T-helper 17 cell (primary cell): ENCODE measurements around the gene CD27. TPM values are rescaled to one million over a fixed set of nuclear protein-coding genes. Genes with fewer than 3 reads are reported as not detected.
"Not testable (repeated sequence)": the region's sequence is repeated elsewhere in the genome, so short reads cannot be mapped to it uniquely, and the experiment has no call there.

Experiments used
- ATAC-seq: fragments of 150-1000 bp; cut with Tn5 transposase; 2 replicates; pipeline ENCODE4 v1.10.0; 2021; ENCODE audit warnings: mild to moderate bottlenecking, moderate library complexity
- DNase-seq, 3 donors: peaks; one replicate each; pipeline versions ENCODE4 v3.0.0 to v3.0.0-alpha.2; 2020 to 2021
- H3K9me3 ChIP-seq: one replicate; pipeline ENCODE4 v1.7.0; 2013; ENCODE audit warnings: low read length, mild to moderate bottlenecking; ENCODE audit not compliant: control insufficient read depth, poor library complexity, severe bottlenecking
- H3K27ac Mint-ChIP-seq: one replicate; pipeline ENCODE4 v1.8.0; 2022; ENCODE audit warnings: mild to moderate bottlenecking, moderate library complexity, mixed read lengths
- H3K27me3 Mint-ChIP-seq: one replicate; pipeline ENCODE4 v1.8.0; 2022; ENCODE audit warnings: mixed read lengths
- H3K36me3 Mint-ChIP-seq: one replicate; pipeline ENCODE4 v1.8.0; 2022; ENCODE audit warnings: low read depth, mixed read lengths
- H3K4me1 Mint-ChIP-seq: one replicate; pipeline ENCODE4 v1.8.0; 2022; ENCODE audit warnings: mild to moderate bottlenecking, mixed read lengths
- H3K4me3 Mint-ChIP-seq: one replicate; pipeline ENCODE4 v1.8.0; 2022; ENCODE audit warnings: mild to moderate bottlenecking, moderate library complexity, mixed read lengths
- total RNA-seq, 4 donors: library from RNA in 2 of 4; stranded (reverse) in 2 of 4; gene quantifications; one replicate each; pipeline ENCODE4 v1.2.3 and lab custom pipeline; 2022 to 2026

Gene CD27
- total RNA-seq, 2 donors from 2014 or later: 66.7 to 76.1 TPM

GRCh38 chr12:6469609-6470374, 25.0 kb downstream of the CD27 start:
- H3K4me3 Mint-ChIP-seq: peak overlapping the region; percentile 91
- no peaks in the 10 kb centered on the region for H3K9me3 ChIP-seq
- H3K36me3 Mint-ChIP-seq: peaks cover 2% of the 10 kb centered on the region
- H3K27ac Mint-ChIP-seq: peak overlapping the region; percentile 80
- no peak for ATAC-seq
- H3K4me1 Mint-ChIP-seq: peaks cover 46% of the 10 kb centered on the region
- H3K27me3 Mint-ChIP-seq: no peaks in the 10 kb centered on the region
- no peak for DNase-seq

GRCh38 chr12:6470375-6471163, 25.8 kb downstream of the CD27 start, which contains the start of gene VAMP1:
Gene VAMP1, minus strand, starts transcription at chr12:6470677. Its CDS starts 146 bp downstream, at chr12:6470531.
- peak within 1 kb of the TSS; percentile 91 for H3K4me3 Mint-ChIP-seq
- DNase-seq (peak; percentile 90 to 95 (median 93)), ATAC-seq (peak; percentile 92)
- peaks cover 42% of the 10 kb centered on the region for H3K4me1 Mint-ChIP-seq
- peaks cover 2% of the 10 kb centered on the region for H3K36me3 Mint-ChIP-seq
- no peaks in the 10 kb centered on the region for H3K27me3 Mint-ChIP-seq
- no peaks in the 10 kb centered on the region for H3K9me3 ChIP-seq
- H3K27ac Mint-ChIP-seq: peak within 1 kb of the TSS; percentile 80

- Mint-ChIP-seq H3K4me1 (peaks cover 31% of the 10 kb centered on the region), H3K27me3 (no peaks in the 10 kb centered on the region), H3K27ac (peak overlapping the region; percentile 80), H3K36me3 (peaks cover 1% of the 10 kb centered on the region), H3K4me3 (peak overlapping the region; percentile 3)
- no peaks in the 10 kb centered on the region for H3K9me3 ChIP-seq
- no peak for DNase-seq
- ATAC-seq: no peak
Observed at GRCh38 chr12:6471989-6472360, 27.2 kb downstream of the CD27 start.

DNA sequence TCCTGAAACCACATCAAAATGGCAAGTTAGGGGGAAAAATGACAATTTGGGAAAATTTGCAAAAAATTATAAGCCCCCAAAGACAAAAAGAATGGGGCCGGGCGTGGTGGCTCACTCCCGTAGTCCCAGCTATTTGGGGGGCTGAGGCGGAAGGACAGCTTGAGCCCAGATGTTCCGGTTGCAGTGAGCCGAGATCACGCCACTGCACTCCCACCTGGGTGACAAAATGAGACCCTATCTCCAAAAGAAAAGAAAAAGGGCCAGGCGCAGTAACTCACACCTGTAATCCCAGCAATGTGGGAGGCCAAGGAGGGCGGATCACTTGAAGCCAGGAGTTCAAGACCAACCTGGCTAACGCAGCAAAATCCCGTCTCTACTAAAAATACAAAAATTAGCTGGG, 27.7 kb downstream of the CD27 start:
- no peaks in the 10 kb centered on the region for H3K36me3 Mint-ChIP-seq
- DNase-seq (no peak), ATAC-seq (no peak)
- H3K9me3 ChIP-seq: no peaks in the 10 kb centered on the region
- peaks cover 27% of the 10 kb centered on the region for H3K4me1 Mint-ChIP-seq
- H3K27me3 Mint-ChIP-seq: no peaks in the 10 kb centered on the region
- no peak overlapping the region for H3K27ac Mint-ChIP-seq
- no peak overlapping the region for H3K4me3 Mint-ChIP-seq

GRCh38 chr12:6475233-6475975, 30.6 kb downstream of the CD27 start:
- DNase-seq, ATAC-seq, H3K4me1 Mint-ChIP-seq, H3K4me3 Mint-ChIP-seq, H3K27ac Mint-ChIP-seq, H3K9me3 ChIP-seq, H3K36me3 Mint-ChIP-seq, H3K27me3 Mint-ChIP-seq: not testable (repeated sequence)

GRCh38 chr12:6476489-6476888, 31.7 kb downstream of the CD27 start:
- H3K27ac Mint-ChIP-seq: no peak overlapping the region

GRCh38 chr12:6477601-6478377, 33.0 kb downstream of the CD27 start:
- H3K4me3 Mint-ChIP-seq, H3K27me3 Mint-ChIP-seq, H3K4me1 Mint-ChIP-seq, H3K9me3 ChIP-seq, H3K27ac Mint-ChIP-seq, DNase-seq, H3K36me3 Mint-ChIP-seq, ATAC-seq: not testable (repeated sequence)

More at GRCh38 chr12:6476489-6476888, 31.7 kb downstream of the CD27 start:
- H3K27me3 Mint-ChIP-seq: no peaks in the 10 kb centered on the region
- H3K9me3 ChIP-seq: no peaks in the 10 kb centered on the region
- ATAC-seq (no peak), DNase-seq (no peak)
- no peaks in the 10 kb centered on the region for H3K36me3 Mint-ChIP-seq
- H3K4me1 Mint-ChIP-seq: peaks cover 4% of the 10 kb centered on the region
- no peak overlapping the region for H3K4me3 Mint-ChIP-seq

DNA sequence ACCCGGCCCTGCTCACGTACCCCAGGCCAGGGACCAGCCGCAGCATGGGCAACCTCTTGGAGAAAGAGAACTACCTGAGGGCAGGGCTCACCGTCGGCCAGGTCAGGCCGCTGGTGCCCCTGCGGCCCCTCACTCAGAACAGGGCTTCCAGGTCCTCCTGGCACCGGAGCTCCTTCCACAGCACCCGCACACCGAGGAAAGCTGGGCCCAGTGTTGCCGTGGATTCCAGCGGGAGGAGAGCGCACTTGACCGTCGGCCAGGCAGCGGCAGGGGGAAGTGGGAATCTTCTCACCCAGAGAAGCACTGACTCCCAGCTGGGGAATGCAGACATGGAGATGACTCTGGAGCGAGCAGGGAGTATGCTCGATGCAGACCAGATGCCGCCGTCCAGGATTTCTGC, 33.7 kb downstream of the CD27 start:
- Mint-ChIP-seq H3K27me3 (no peaks in the 10 kb centered on the region), H3K27ac (no peak overlapping the region), H3K36me3 (no peaks in the 10 kb centered on the region), H3K4me1 (peaks cover 2% of the 10 kb centered on the region), H3K4me3 (no peak overlapping the region)
- DNase-seq: no peak
- ATAC-seq: no peak
- H3K9me3 ChIP-seq: no peaks in the 10 kb centered on the region

DNA sequence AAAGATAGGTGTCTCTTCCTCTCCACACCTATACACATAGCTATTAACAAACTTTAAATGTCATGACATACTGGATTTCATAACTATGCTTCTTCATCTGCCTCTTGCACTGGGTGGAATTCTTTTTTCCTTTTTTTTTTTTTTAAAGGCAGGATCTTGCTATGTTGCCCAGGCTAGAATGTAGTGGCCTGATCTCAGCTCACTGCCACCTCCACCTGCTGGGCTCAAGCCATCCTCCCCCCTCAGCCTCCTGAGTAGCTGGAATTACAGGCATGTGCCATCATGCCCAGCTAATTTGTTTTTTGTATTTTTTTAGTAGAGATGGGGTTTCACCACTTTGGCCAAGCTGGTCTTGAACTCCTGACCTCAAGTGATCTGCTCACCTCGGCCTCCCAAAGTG, 43.5 kb downstream of the CD27 start:
- H3K36me3 Mint-ChIP-seq: peaks cover 5% of the 10 kb centered on the region
- no peaks in the 10 kb centered on the region for H3K27me3 Mint-ChIP-seq
- no peak overlapping the region for H3K4me3 Mint-ChIP-seq
- H3K9me3 ChIP-seq: no peaks in the 10 kb centered on the region
- peaks cover 14% of the 10 kb centered on the region for H3K4me1 Mint-ChIP-seq
- no peak overlapping the region for H3K27ac Mint-ChIP-seq
- DNase-seq: no peak
- ATAC-seq: no peak

- Mint-ChIP-seq H3K36me3 (peaks cover 7% of the 10 kb centered on the region), H3K4me3 (no peak overlapping the region), H3K27ac (no peak overlapping the region), H3K4me1 (peaks cover 17% of the 10 kb centered on the region), H3K27me3 (no peaks in the 10 kb centered on the region)
- DNase-seq (no peak), ATAC-seq (no peak)
- H3K9me3 ChIP-seq: no peaks in the 10 kb centered on the region
Observed at GRCh38 chr12:6489449-6489848, 44.7 kb downstream of the CD27 start.

- not testable (repeated sequence) for DNase-seq, H3K27ac Mint-ChIP-seq, H3K27me3 Mint-ChIP-seq, H3K4me3 Mint-ChIP-seq, H3K9me3 ChIP-seq, ATAC-seq, H3K36me3 Mint-ChIP-seq
- H3K4me1 Mint-ChIP-seq: peaks cover 28% of the 10 kb centered on the region
Observed at GRCh38 chr12:6490673-6491072, 45.9 kb downstream of the CD27 start.

DNA sequence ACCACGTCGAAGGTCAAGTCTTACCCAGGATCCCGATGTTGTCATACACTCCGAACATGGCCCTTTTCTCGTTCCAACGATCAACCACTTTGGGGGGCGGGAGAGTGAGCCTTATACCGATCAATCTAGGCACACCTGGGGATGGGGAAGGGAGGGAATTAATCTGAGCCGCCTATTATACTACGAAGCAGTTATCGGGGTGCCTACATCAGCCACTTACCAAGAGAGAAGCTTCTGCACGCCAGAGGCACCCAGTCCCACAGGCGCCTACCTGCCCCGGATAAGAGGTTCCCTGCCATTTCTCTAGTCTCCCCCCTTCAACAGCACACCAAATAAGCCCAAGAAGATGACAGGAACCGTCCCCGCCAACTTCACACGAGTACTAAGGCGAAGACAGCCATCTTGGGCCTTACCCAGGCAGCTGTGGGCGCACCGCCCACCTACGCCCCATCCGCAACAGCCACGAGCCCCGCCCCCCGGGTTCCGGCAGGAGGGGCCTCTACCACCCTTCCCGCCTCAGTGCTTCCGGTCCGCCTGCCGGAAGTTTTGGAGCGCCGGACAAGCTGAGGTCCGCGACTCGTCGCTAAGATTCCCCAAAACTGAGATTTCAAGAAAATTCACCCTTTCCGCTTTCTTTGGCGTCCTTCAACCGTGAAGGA, 48.2 kb downstream of the CD27 start, which contains the start of gene MRPL51:
MRPL51 (minus strand) TSS at position 425 of the 659 bp plus-strand sequence; CDS start at position 299, 126 bp downstream.
- Mint-ChIP-seq H3K4me3 (peak within 1 kb of the TSS; percentile 94), H3K36me3 (peaks cover 6% of the 10 kb centered on the region), H3K27ac (peak within 1 kb of the TSS; percentile 93), H3K4me1 (peaks cover 31% of the 10 kb centered on the region), H3K27me3 (no peaks in the 10 kb centered on the region)
- peak; percentile 81 for ATAC-seq
- peak; percentile 93 to 95 (median 95) for DNase-seq
- H3K9me3 ChIP-seq: no peaks in the 10 kb centered on the region
